ENCODE measurements around the gene OR5A1. TPM values are rescaled to one million over a fixed set of nuclear protein-coding genes. Genes with fewer than 3 reads are reported as not detected.

OR5A1 gene
- not detected for polyA plus RNA-seq (2012; ENCODE audit: low read depth, missing spikeins)

GRCh38 chr11:59436169-59436568 is at the start of gene OR5A1:
OR5A1 (plus strand) TSS chr11:59436469; CDS start chr11:59443169, 6,700 bp downstream.
- DNase-seq (ENCODE audit: insufficient read length, low spot score): no peak
- no peak for TF ChIP-seq PAX5 (IDR thresholded peaks at IDR 0.05; ENCODE audit: insufficient read depth, low read length, severe bottlenecking)
- FAIRE-seq: no peak

GRCh38 chr11:59394186-59394585 is 42.1 kb upstream of the OR5A1 start:
- no peak for FAIRE-seq
- no peak for DNase-seq (ENCODE audit: insufficient read length, low spot score)
- no peak for TF ChIP-seq PAX5 (IDR thresholded peaks at IDR 0.05; ENCODE audit: insufficient read depth, low read length, severe bottlenecking)

DNA sequence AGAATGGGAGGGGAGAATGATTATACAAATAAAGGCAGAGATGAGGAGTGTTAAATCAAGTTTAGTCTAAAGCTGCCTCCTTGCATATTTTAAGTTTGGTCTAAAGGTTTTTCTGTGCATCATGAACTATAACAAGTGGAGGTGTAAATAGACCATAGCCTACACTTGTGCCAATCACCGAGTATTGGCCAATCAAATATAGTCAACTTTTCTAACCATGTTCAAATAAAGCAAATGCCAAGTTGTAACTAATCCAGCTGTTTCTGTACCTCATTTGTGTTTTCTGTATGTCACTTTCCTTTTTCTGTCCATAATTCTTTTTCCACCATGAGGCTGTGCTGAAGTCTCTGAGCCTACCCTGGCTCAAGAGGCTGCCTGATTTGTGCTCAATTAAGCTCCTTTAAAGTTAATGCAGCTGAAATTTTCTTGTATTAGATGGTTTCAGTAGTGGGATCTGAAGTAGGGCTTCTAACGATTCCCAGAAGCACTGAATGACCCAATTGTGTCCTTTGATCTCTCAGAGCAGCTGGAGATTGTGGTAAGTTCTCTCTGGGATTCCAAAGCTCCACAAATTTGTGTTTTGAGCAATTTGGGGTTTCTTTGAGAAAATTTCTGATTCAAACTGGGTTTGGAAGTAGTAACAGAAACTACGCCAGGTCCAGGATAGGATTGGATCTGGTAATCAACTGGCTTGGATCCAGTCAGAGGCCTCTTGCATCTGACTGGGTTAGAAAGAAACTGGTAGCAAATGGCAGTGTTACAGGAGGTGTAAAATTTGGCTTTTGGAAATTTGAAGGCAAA is 35.6 kb upstream of the OR5A1 start:
- FAIRE-seq: no peak
- DNase-seq (ENCODE audit: insufficient read length, low spot score): no peak
- no peak for TF ChIP-seq POLR2AphosphoS5 (IDR thresholded peaks at IDR 0.05; ENCODE audit: low read depth, low read length)
- TF ChIP-seq TAF1 (IDR thresholded peaks at IDR 0.05; ENCODE audit: low read depth, low read length): no peak
- no peak for TF ChIP-seq POU2F2 (IDR thresholded peaks at IDR 0.05; ENCODE audit: low read depth, low read length)
- TF ChIP-seq POLR2A (IDR thresholded peaks at IDR 0.05; ENCODE audit: low read depth, low read length): no peak
- no peak for TF ChIP-seq SPI1 (IDR thresholded peaks at IDR 0.05; ENCODE audit: low read depth, low read length)
- no peak for TF ChIP-seq PAX5 (IDR thresholded peaks at IDR 0.05; ENCODE audit: insufficient read depth, low read length, severe bottlenecking)

DNA sequence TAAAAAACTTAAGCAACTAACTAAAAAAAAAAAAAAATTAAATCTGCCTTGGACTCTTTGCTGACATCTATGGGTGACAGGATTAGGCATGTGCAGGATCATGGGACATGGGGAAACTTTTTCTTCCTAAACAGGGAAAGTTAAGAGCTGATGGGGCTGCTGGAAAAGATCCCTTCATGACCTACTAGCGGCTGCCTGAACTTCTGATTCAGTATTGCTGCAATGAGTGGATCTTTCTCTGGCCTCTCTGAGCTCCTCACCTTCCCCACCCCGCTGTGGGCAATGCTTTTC is 35.1 kb upstream of the OR5A1 start:
- FAIRE-seq (no peak), DNase-seq (ENCODE audit: insufficient read length, low spot score) (no peak)
- TF ChIP-seq TAF1 (IDR thresholded peaks at IDR 0.05; ENCODE audit: low read depth, low read length) (no peak), POU2F2 (IDR thresholded peaks at IDR 0.05; ENCODE audit: low read depth, low read length) (no peak), PAX5 (IDR thresholded peaks at IDR 0.05; ENCODE audit: insufficient read depth, low read length, severe bottlenecking) (no peak), SPI1 (IDR thresholded peaks at IDR 0.05; ENCODE audit: low read depth, low read length) (no peak)

DNA sequence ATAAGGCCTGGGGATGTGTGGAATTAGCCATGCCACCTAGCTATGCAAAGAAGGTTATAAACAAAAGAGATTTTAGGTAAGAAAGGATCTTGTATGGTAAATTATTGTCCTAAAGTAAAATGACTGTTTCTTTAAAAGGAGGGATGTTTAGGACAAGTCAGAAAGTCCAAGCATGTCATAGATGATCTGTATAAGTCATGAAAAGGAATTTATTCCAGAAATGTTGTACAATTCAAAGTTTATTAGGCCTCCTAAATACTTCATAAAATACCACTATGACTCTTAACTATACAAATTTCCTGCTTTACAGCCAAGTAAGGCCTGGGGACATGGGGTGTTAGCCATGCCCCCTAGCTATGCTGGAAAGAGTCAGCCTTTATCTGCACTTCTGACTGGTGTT is 32.7 kb upstream of the OR5A1 start:
- DNase-seq (ENCODE audit: insufficient read length, low spot score) (no peak), FAIRE-seq (no peak)
- TF ChIP-seq POLR2AphosphoS5 (IDR thresholded peaks at IDR 0.05; ENCODE audit: low read depth, low read length) (no peak), PAX5 (IDR thresholded peaks at IDR 0.05; ENCODE audit: insufficient read depth, low read length, severe bottlenecking) (no peak), SPI1 (IDR thresholded peaks at IDR 0.05; ENCODE audit: low read depth, low read length) (no peak), POLR2A (IDR thresholded peaks at IDR 0.05; ENCODE audit: low read depth, low read length) (no peak), TAF1 (IDR thresholded peaks at IDR 0.05; ENCODE audit: low read depth, low read length) (no peak), POU2F2 (IDR thresholded peaks at IDR 0.05; ENCODE audit: low read depth, low read length) (no peak)

GRCh38 chr11:59413646-59414045 is 22.6 kb upstream of the OR5A1 start:
- no peak for DNase-seq (ENCODE audit: insufficient read length, low spot score)
- FAIRE-seq: no peak
- TF ChIP-seq POU2F2 (IDR thresholded peaks at IDR 0.05; ENCODE audit: low read depth, low read length): no peak
- no peak for TF ChIP-seq SPI1 (IDR thresholded peaks at IDR 0.05; ENCODE audit: low read depth, low read length)
- TF ChIP-seq PAX5 (IDR thresholded peaks at IDR 0.05; ENCODE audit: insufficient read depth, low read length, severe bottlenecking): no peak
- TF ChIP-seq POLR2AphosphoS5 (IDR thresholded peaks at IDR 0.05; ENCODE audit: low read depth, low read length): no peak
- no peak for TF ChIP-seq POLR2A (IDR thresholded peaks at IDR 0.05; ENCODE audit: low read depth, low read length)
- no peak for TF ChIP-seq TAF1 (IDR thresholded peaks at IDR 0.05; ENCODE audit: low read depth, low read length)

DNA sequence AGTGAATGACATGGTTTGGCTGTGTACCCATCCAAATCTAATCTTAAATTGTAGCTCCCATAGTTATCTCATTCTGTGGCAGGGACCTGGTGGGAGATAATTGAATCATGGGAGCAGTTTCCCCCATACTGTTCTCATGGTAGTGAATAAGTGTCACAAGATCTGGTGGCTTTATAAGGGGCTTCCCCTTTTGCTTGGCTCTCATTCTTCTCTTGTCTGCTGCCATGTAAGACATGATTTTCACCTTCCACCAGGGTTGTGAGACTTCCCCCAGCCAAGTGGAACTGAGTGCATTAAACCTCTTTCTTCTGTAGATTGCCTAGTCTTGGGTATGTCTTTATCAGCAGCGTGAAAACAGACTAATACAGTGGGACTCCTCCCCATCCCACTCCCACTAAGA is 21.2 kb upstream of the OR5A1 start:
- DNase-seq (ENCODE audit: insufficient read length, low spot score) (no peak), FAIRE-seq (no peak)
- TF ChIP-seq POLR2A (IDR thresholded peaks at IDR 0.05; ENCODE audit: low read depth, low read length): no peak
- TF ChIP-seq POU2F2 (IDR thresholded peaks at IDR 0.05; ENCODE audit: low read depth, low read length): no peak
- TF ChIP-seq SPI1 (IDR thresholded peaks at IDR 0.05; ENCODE audit: low read depth, low read length): no peak
- no peak for TF ChIP-seq TAF1 (IDR thresholded peaks at IDR 0.05; ENCODE audit: low read depth, low read length)
- no peak for TF ChIP-seq PAX5 (IDR thresholded peaks at IDR 0.05; ENCODE audit: insufficient read depth, low read length, severe bottlenecking)
- no peak for TF ChIP-seq POLR2AphosphoS5 (IDR thresholded peaks at IDR 0.05; ENCODE audit: low read depth, low read length)

DNA sequence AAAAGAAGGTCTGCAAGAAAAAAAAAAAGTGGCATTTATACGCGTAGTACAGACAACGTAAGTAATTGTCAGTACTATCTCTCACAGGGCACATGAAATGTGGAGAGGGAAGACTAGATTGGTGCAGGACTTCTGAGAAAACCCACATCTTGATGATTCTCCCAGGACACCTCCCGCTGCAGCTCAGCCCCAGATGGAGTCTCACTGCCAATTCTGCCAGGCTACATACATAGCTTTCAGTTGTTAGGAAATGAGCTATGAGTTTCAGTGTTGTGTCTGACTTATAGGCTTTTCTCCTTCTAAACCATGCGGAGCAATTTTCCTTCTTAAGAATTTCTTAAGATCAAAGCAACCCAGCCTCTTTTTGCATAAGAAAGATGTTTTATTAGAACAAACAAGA is 19.7 kb upstream of the OR5A1 start:
- TF ChIP-seq POU2F2 (IDR thresholded peaks at IDR 0.05; ENCODE audit: low read depth, low read length): no peak
- no peak for TF ChIP-seq TAF1 (IDR thresholded peaks at IDR 0.05; ENCODE audit: low read depth, low read length)
- no peak for TF ChIP-seq POLR2AphosphoS5 (IDR thresholded peaks at IDR 0.05; ENCODE audit: low read depth, low read length)
- TF ChIP-seq POLR2A (IDR thresholded peaks at IDR 0.05; ENCODE audit: low read depth, low read length): no peak
- no peak for TF ChIP-seq SPI1 (IDR thresholded peaks at IDR 0.05; ENCODE audit: low read depth, low read length)
- TF ChIP-seq PAX5 (IDR thresholded peaks at IDR 0.05; ENCODE audit: insufficient read depth, low read length, severe bottlenecking): no peak
- DNase-seq (ENCODE audit: insufficient read length, low spot score) (no peak), FAIRE-seq (no peak)

DNA sequence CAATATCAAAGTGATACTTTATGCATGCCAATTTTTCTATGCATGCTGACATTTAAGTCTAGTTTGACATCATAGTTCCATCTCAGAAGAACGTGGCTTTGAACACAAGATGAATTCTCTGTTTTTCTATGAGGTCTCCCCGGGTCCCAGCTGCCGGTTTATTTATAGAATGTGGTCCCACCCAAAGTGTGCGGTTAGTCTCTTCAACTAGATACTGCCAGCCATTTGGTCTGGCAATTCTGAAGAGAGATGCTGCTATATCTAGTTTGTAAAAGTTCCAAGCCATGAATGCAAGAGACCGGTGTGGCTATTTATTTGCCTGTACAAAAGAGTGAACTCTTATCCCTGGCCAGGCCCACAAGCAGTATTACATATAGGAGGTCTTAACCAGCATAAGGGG is 19.2 kb upstream of the OR5A1 start:
- no peak for DNase-seq (ENCODE audit: insufficient read length, low spot score)
- no peak for FAIRE-seq

GRCh38 chr11:59418156-59418555 is 18.1 kb upstream of the OR5A1 start:
- TF ChIP-seq POLR2AphosphoS5 (IDR thresholded peaks at IDR 0.05; ENCODE audit: low read depth, low read length): no peak
- TF ChIP-seq POU2F2 (IDR thresholded peaks at IDR 0.05; ENCODE audit: low read depth, low read length): no peak
- TF ChIP-seq SPI1 (IDR thresholded peaks at IDR 0.05; ENCODE audit: low read depth, low read length): no peak
- TF ChIP-seq PAX5 (IDR thresholded peaks at IDR 0.05; ENCODE audit: insufficient read depth, low read length, severe bottlenecking): no peak
- TF ChIP-seq POLR2A (IDR thresholded peaks at IDR 0.05; ENCODE audit: low read depth, low read length): no peak
- TF ChIP-seq TAF1 (IDR thresholded peaks at IDR 0.05; ENCODE audit: low read depth, low read length): no peak
- FAIRE-seq: no peak
- no peak for DNase-seq (ENCODE audit: insufficient read length, low spot score)

More for the DNA sequence above, 19.2 kb upstream of the OR5A1 start:
- TF ChIP-seq PAX5 (IDR thresholded peaks at IDR 0.05; ENCODE audit: insufficient read depth, low read length, severe bottlenecking) (no peak), POLR2A (IDR thresholded peaks at IDR 0.05; ENCODE audit: low read depth, low read length) (no peak), POLR2AphosphoS5 (IDR thresholded peaks at IDR 0.05; ENCODE audit: low read depth, low read length) (no peak), POU2F2 (IDR thresholded peaks at IDR 0.05; ENCODE audit: low read depth, low read length) (no peak), SPI1 (IDR thresholded peaks at IDR 0.05; ENCODE audit: low read depth, low read length) (no peak), TAF1 (IDR thresholded peaks at IDR 0.05; ENCODE audit: low read depth, low read length) (no peak)

All from GM12891 (cell line).